Right cardiac atrium (tissue), 5 donors: ENCODE data around the gene RNF223. TPM values are rescaled to one million over a fixed set of nuclear protein-coding genes. Genes with fewer than 3 reads are reported as not detected.

Experiments
- ATAC-seq, 2 donors: fragments of 200-7000 bp; cut with Tn5 transposase; one replicate each; pipeline versions ENCODE4 v1.8.0 to v1.9.1; 2020; ENCODE audit warnings: moderate library complexity in 2 of 2, mild to moderate bottlenecking in 1 of 2
- DNase-seq, 3 donors: peaks; one replicate each; pipeline ENCODE4 v3.0.0-alpha.2; 2020
- H3K27ac ChIP-seq: one replicate; pipeline ENCODE4 v1.5.1; 2013; ENCODE audit warnings: mild to moderate bottlenecking, low read length, control low read depth, moderate library complexity
- H3K27me3 ChIP-seq: one replicate; pipeline ENCODE4 v1.6.1; 2013; ENCODE audit not compliant: control insufficient read depth, insufficient read depth
- H3K4me1 ChIP-seq: one replicate; pipeline ENCODE4 v1.6.1; 2013; ENCODE audit warnings: low read length; ENCODE audit not compliant: control insufficient read depth, insufficient read depth
- H3K4me3 ChIP-seq: one replicate; pipeline ENCODE4 v1.5.1; 2013; ENCODE audit warnings: low read length, control low read depth
- H3K9me3 ChIP-seq: one replicate; pipeline ENCODE4 v1.6.1; 2013; ENCODE audit warnings: low read length; ENCODE audit not compliant: control insufficient read depth
- WGBS: extraction: QIAGEN DNeasy Blood & Tissue Kit; methylation state at CpG from one replicate; pipeline ENCODE4 v1.1.7; 2013; 5-methylcytosine and 5-hydroxymethylcytosine counted together
- intact Hi-C, 4 donors: fragments of 100-400 bp; cut with DNase I; formaldehyde crosslinking; loops; one replicate each; pipeline versions ENCODE4 v1.11.0 to v1.14.0; 2022 to 2023
- polyA plus RNA-seq: library from polyadenylated mRNA; stranded (reverse); fragments of 200-250 nt; gene quantifications from one replicate; pipeline ENCODE4 v1.2.3, GENCODE V29; 2013
- total RNA-seq, 4 donors: library from RNA; stranded (reverse); fragmentation: NEBNext Ultra II Directional; extraction: Animal tissue kit (Norgen Biotek cat#: 25700); gene quantifications; one replicate each; pipeline ENCODE4 v1.2.1, GENCODE V29; 2021
- donor health status: healthy with polysubstance abuse.
- donor health status: DM: no; HTN: yes; CAD: no.
- donor health status: DM: no; HTN: no; CAD: no.
- donor health status: DM: no; HTN: yes; CAD: no; lungs with severe emphysema.
- donor health status: DM: yes; HTN: yes; CAD: no.

Gene RNF223
- total and polyA plus RNA-seq, 5 donors: not detected

- Histone ChIP-seq H3K27me3 (no peaks in the 10 kb centered on the region), H3K9me3 (no peaks in the 10 kb centered on the region), H3K27ac (no peak overlapping the region), H3K4me1 (no peaks in the 10 kb centered on the region), H3K4me3 (no peak overlapping the region)
- WGBS: 65% methylated on average over 21 of the region's 21 CpGs
- DNase-seq (no peak), ATAC-seq (no peak)
- intact Hi-C loops: no loop called here
Measured at GRCh38 chr1:1026599-1027413, 47.3 kb downstream of the RNF223 start.

DNA sequence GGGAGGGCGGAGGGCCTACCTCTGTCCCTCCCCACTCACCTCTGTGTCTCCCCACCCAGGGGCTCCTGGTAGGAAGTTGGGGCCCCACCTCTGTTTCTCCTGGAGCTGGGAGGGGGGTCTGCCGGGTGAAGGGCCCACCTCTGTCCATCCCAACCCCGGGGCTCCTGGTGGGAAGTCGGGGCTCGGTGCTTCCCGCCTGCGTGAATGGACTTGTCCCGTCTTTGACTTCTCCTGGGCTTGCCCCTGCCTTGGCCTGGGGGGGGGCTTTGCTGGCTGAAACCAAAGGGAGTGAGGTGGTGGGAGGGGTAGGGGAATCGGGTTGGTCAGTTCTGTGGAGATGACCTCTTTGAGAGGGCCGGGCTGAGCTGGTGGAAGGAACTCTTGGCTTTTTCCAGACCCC is 48.4 kb downstream of the RNF223 start:
- Histone ChIP-seq H3K27ac (no peak overlapping the region), H3K9me3 (no peaks in the 10 kb centered on the region), H3K4me1 (no peaks in the 10 kb centered on the region), H3K27me3 (no peaks in the 10 kb centered on the region), H3K4me3 (no peak overlapping the region)
- DNase-seq (no peak), ATAC-seq (peak in 1 of 2 donors; percentile 68)
- 82% methylated on average over 10 of the region's 10 CpGs for WGBS
- intact Hi-C loops: no loop called here

DNA sequence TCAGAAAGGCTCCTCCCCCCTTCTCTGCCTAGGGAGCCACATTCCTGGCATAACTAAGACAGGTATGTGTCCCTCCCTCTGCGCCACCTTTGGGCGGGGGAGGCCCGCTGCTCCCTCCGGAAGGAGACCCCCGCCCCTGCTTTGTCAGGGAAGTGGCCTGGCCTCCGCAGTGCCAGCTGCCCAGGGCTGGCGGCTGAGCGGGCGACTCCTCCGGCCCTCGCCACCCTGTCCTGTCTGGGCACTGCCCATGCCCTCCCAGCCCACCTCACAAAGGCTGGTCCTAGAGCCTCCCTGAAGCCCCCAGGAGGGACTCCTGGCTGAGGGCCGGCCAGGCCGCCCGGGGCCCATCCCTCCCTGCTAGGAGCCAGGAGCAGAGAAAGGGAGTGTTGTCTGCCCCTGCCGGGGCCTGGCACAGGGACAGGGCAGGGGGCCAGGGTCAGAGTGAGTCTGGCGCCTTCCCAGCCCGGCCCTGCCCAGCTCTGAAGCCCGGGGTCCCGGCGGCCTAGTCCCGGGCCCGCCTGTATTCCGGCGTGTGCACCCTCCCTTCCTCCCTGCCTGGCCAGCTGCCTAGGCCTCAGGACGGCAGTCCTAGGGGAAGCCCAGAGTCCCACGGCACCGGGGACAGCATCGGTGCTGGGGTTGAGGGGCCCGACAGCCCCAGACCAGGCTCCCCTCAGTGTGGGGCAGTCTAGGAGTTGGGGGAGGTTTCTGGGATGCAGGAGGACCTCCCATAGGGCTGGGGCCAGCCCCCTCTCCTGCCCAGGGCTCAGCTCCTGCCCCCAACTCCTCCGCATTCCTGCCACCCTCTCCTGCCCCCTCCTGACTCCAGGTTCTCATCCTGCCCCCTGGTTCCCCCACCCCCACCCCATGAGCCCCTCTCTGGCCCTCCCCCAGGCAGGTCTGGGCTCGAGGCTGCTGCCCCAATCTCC is 49.1 kb downstream of the RNF223 start:
- WGBS: 47% methylated on average over 31 of the region's 31 CpGs
- Histone ChIP-seq H3K4me1 (no peaks in the 10 kb centered on the region), H3K27me3 (no peaks in the 10 kb centered on the region), H3K4me3 (no peak overlapping the region), H3K27ac (no peak overlapping the region), H3K9me3 (no peaks in the 10 kb centered on the region)
- peak in 1 of 3 donors; percentile 65 for DNase-seq
- peak; percentile 29 to 61 for ATAC-seq
- intact Hi-C loops: no loop called here

- no peaks in the 10 kb centered on the region for H3K9me3 ChIP-seq
- H3K27ac ChIP-seq: no peak overlapping the region
- ATAC-seq: no peak
- H3K4me3 ChIP-seq: no peak overlapping the region
- peak in 1 of 3 donors; percentile 58 for DNase-seq
- 92% methylated on average over 9 of the region's 9 CpGs for WGBS
- H3K4me1 ChIP-seq: no peaks in the 10 kb centered on the region
- intact Hi-C loops: no loop called here
- H3K27me3 ChIP-seq: no peaks in the 10 kb centered on the region
Measured at GRCh38 chr1:1024149-1024770, 49.8 kb downstream of the RNF223 start.

GRCh38 chr1:1023700-1024099 is 50.4 kb downstream of the RNF223 start:
- DNase-seq (peak in 2 of 3 donors; percentile 60 to 61), ATAC-seq (no peak)
- no peak overlapping the region for H3K27ac ChIP-seq
- no peaks in the 10 kb centered on the region for H3K4me1 ChIP-seq
- intact Hi-C loops: no loop called here
- H3K27me3 ChIP-seq: no peaks in the 10 kb centered on the region
- no peaks in the 10 kb centered on the region for H3K9me3 ChIP-seq
- 77% methylated on average over 13 of the region's 13 CpGs for WGBS
- no peak overlapping the region for H3K4me3 ChIP-seq

DNA sequence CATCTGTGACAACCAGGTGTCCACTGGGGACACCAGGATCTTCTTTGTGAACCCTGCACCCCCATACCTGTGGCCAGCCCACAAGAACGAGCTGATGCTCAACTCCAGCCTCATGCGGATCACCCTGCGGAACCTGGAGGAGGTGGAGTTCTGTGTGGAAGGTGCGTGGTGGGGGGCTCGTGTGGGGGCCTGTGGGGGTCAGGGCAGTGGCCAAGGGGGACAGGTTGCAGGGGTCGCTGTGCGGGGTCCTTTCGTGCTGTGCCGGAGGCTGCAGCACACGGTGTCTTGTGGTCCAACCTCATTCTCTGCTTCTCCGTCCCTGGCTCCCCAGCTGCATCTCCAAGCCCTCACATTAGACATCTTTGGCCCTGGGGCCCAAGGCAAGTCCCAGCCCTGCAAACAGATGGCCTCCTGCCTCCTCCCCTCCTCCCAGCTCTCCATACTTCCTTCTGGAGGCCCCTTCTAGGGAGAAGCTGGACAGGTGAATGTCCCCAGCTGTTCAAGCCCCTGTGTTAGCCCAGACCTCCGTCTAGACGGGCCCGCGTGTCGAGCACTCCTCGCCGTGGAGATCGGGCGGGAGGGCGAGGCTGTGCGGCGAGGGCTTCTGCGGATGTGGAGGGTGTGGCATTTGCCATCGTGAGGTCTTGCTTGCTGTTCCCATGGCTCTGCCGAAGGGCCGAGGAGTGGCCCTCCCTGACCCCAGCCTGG is 51.6 kb downstream of the RNF223 start:
- H3K27ac ChIP-seq: no peak overlapping the region
- no peaks in the 10 kb centered on the region for H3K4me1 ChIP-seq
- WGBS: 75% methylated on average over 27 of the region's 27 CpGs
- no peaks in the 10 kb centered on the region for H3K27me3 ChIP-seq
- ATAC-seq (no peak), DNase-seq (peak in 1 of 3 donors; percentile 60)
- intact Hi-C loops: no loop called here
- H3K9me3 ChIP-seq: no peaks in the 10 kb centered on the region
- no peak overlapping the region for H3K4me3 ChIP-seq

GRCh38 chr1:1021920-1022259 is 52.2 kb downstream of the RNF223 start:
- intact Hi-C loops: no loop called here
- 94% methylated on average over 10 of the region's 10 CpGs for WGBS
- H3K9me3 ChIP-seq: no peaks in the 10 kb centered on the region
- DNase-seq: peak in 1 of 3 donors; percentile 35
- H3K27ac ChIP-seq: no peak overlapping the region
- H3K27me3 ChIP-seq: no peaks in the 10 kb centered on the region
- no peak overlapping the region for H3K4me3 ChIP-seq
- no peak for ATAC-seq
- no peaks in the 10 kb centered on the region for H3K4me1 ChIP-seq

DNA sequence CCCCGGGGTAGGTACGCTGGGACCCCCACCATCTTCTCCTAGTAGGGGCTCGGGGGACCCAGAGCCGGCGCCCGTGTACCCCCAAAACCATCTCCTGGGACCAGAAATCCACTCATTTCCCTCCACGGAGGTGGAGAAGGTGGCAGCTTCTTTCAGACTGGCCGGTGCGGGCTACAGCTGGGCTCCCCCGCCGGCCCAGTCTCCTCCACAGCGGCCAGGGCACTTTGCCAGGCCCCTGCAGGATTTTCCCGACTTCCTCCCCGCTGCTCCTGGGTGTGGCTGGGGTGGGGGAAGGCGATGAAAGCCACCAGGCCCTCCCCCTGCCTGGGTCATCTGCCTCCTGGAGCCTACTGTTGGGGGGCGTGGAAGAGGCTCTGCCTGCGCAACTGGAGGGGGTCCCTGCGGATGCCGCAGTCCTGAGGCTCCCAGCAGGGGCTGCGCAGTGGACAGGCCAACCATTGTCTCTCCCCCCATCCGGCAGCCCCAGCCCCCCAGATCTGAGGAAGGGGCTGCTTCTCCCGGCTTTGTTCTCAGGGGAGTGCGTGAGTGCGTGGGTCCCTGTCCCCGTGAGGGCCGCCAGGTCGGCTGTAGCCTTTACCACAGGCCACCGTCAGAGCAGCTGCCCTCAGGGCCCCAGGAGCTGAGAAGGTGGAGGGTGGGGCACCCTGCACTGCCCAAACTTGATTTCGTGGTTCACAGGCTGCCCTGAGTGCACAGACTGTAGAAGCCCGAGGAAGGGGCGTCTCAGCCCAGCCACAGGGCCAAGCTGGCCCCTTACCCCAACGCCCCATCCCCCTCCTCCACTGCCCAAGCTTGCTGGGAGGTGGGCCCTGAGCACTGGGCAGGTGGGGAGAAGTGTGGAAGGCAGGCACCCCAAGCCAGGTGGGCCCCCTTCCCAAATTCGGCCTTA is 52.8 kb downstream of the RNF223 start:
- H3K27me3 ChIP-seq: no peaks in the 10 kb centered on the region
- H3K9me3 ChIP-seq: no peaks in the 10 kb centered on the region
- no peak overlapping the region for H3K27ac ChIP-seq
- WGBS: 31% methylated on average over 33 of the region's 33 CpGs
- peak overlapping the region; percentile 93 for H3K4me3 ChIP-seq
- peak; percentile 85 to 92 (median 92) for DNase-seq
- H3K4me1 ChIP-seq: no peaks in the 10 kb centered on the region
- peak; percentile 20 to 55 for ATAC-seq
- intact Hi-C loops: no loop called here
